SK-N-SH treated with all-trans-retinoic acid at 6 μM for 48 hours (cell line): ENCODE results near the gene COL6A1.

Experiments
- BACH2 ChIP-seq: fragments of 250-450 bp; sonication (Bioruptor Pico); IDR thresholded peaks from 2 replicates; pipeline ENCODE4 v1.9.0; 2021; ENCODE audit warnings: mild to moderate bottlenecking, borderline replicate concordance
- ESRRG ChIP-seq: fragments of 250-450 bp; sonication (Bioruptor Pico); IDR thresholded peaks from 2 replicates; pipeline ENCODE4 v1.6.1; 2021; ENCODE audit warnings: mild to moderate bottlenecking
- PATZ1 ChIP-seq: fragments of 250-450 bp; sonication (Bioruptor Pico); IDR thresholded peaks from 2 replicates; pipeline ENCODE4 v1.8.0; 2020; ENCODE audit warnings: mild to moderate bottlenecking, moderate library complexity, borderline replicate concordance

- TF ChIP-seq PATZ1 (CRISPR knock-in tag) (no peak), ESRRG (CRISPR knock-in tag) (no peak), BACH2 (CRISPR knock-in tag) (no peak)
Measured at GRCh38 chr21:45941338-45941710, 40.2 kb upstream of the COL6A1 start.
